Measurements from ENCODE around the gene NPSR1. TPM values are rescaled to one million over a fixed set of nuclear protein-coding genes. Genes with fewer than 3 reads are reported as not detected.
"Not testable (repeated sequence)": the region's sequence is repeated elsewhere in the genome, so short reads cannot be mapped to it uniquely, and the experiment has no call there.

NPSR1 gene, protein sequence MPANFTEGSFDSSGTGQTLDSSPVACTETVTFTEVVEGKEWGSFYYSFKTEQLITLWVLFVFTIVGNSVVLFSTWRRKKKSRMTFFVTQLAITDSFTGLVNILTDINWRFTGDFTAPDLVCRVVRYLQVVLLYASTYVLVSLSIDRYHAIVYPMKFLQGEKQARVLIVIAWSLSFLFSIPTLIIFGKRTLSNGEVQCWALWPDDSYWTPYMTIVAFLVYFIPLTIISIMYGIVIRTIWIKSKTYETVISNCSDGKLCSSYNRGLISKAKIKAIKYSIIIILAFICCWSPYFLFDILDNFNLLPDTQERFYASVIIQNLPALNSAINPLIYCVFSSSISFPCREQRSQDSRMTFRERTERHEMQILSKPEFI
- under 1 TPM in 10 of 12 donors, not detected in 2; 0.21 to 0.99 (median 0.28) TPM for polyA plus RNA-seq (ENCODE audit: insufficient read length in 12 of 12)
- long read RNA-seq, donor 1, result 0 reads
- long read RNA-seq, donor 2, result 0 reads
- long read RNA-seq, donor 3, result 0 reads
- long read RNA-seq, donor 4, result 0 reads
- long read RNA-seq, donor 5, result 0 reads
- long read RNA-seq, donor 6, result 0 reads
- long read RNA-seq, donor 7, result 0 reads
- long read RNA-seq, donor 8, result 0 reads
- long read RNA-seq, donor 9, result 0 reads
- long read RNA-seq, donor 10, result 0 reads
- long read RNA-seq, donor 11, result 0 reads

DNA sequence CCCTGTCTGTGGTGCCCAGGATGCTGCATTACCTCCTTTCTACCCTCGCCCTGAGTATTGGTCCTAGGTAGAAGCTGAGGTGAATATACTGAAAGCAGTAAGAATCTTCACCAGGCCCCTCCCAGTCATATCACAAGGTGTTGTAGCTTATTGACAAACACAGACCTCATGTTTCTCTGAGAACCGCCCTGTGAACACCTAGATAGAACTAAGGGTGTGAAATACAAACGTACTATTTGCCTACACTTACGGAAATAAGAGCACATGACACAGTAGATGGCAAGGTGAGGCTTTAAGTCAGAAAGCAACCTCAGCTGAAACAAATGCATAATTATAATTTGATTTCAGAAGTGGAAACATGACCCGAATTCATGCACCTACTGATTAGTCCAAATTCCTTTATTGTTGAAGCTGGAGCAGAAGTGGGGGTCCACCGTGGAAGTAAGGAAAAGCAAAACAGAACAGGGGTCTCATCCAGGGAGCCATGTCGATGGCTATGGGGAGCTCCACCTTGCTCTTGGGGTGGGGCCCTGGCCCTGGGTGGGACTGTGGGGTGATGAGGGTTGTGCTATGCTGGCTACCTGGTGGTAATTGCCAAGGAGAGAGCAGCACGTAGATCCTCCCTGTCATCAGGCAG, at the start of gene NPSR1:
Gene NPSR1, plus strand, starts transcription at position 587 of the 637 bp plus-strand sequence. CDS start 195 bp downstream, outside the sequence.
- DNase-seq, result no peak

DNA sequence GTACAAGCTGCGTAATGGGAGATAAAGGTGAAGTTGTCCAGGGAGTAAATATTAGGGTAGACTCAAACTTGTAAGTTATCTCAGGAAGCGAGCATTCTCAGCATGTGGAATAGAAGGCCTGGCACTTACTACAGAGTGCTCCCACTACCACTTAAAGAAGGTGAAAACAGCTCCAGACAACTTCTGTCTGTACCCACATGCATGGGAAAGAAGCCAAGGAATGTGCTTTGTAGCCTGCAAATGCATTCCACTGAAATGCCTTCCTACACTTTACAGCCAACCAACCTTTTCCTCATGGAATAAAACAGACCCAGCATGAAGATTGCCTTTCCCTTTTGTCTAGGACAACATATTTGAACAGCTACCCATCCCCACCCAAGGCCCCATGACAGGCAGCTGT, 45.4 kb upstream of the NPSR1 start:
- DNase-seq, result no peak

DNA sequence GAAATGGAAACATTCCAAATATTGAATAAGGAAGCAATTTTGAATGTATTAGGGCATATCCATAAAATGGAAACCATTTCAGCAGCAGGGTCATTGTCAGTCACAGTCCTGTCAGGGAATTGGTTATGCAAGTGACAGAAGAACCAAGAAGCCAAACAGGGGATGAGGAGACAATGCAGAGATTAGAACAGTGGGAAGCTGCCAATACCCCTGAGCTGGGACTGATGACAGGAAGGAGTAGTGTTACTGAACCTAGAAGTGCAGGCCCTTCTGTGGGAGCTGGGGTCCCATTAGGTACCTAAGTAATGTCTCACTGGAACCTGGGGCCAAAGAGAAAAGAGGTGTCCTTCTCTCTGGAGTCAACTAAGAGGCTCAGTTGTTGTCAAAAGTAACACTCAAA, 37.6 kb upstream of the NPSR1 start:
- DNase-seq, result no peak

DNA sequence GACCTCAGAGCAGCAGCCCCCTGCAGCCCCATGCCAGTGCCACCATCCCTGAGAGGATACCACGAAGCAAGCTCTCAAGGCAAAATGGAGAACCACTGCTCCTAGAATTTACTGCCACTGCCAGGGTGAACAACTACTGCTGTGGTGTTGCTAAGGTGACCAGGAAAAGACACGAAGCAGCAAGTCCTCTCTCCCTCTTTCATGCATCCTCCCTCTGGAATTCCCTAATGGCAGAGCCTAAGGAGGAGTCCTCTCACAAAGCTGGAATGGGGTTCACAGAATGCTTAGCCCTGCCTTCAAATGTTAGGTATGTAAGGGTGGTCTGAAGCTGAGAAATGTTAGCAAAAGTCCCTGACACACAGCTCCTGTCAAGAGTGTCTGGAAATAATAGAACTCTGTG, 35.8 kb upstream of the NPSR1 start:
- no peak for DNase-seq

DNA sequence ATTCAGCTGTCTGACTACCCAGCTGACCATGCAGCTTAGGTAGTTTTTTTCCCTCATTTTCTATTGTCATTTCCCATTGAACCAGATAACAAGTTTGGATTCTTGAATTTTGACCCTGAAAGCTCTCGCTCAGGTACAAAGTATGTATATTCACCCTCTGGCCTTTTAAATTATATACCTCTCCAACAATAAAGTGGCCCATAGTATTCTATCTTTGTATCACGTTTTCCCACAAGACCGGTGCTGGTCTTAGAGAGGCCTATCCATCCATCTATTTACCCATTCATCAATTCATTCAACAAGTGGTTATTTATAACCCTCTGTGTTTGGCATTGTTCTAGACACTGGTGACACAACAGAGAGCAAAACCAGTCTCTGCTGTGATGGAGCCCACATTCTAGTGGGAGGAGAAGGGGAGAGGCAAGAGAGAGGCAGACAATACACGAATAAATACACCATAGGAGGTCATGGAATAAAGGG, 35.2 kb upstream of the NPSR1 start:
- no peak for DNase-seq

DNA sequence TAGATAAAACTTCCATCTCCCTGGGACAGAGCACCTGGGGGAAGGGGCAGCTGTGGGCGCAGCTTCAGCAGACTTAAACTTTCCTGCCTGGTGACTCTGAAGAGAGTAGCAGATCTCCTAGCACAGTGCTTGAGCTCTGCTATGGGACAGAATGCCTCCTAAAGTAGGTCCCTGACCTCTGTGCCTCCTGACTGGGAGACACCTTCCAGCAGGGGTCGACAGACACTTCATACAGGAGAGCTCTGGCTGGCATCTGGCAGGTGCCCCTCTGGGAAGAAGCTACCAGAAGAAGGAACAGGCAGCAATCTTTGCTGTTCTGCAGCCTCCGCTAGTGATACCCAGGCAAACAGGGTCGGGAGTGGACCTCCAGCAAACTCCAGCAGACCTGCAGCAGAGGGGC, 29.4 kb upstream of the NPSR1 start:
- not testable (repeated sequence) for DNase-seq

DNA sequence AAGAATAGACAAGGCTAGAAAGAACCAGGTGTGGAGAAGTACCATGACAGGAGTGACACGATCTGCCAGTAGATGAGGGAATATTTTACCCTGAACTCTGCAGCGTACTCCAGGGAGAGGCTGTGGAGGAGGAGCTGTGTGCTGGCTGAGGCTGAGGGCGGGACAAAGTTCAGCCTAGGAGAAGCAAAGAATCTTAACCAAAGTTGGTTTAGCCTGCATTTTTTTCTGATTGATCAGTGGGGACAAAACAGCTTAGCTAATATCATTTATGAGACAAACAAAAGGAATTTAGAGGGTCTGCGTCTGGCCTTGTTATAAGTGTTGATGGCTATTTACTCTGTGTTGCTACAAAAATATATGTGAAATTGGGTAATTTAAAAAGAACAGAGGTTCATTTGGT, 5.2 kb upstream of the NPSR1 start:
- DNase-seq, result no peak

DNA sequence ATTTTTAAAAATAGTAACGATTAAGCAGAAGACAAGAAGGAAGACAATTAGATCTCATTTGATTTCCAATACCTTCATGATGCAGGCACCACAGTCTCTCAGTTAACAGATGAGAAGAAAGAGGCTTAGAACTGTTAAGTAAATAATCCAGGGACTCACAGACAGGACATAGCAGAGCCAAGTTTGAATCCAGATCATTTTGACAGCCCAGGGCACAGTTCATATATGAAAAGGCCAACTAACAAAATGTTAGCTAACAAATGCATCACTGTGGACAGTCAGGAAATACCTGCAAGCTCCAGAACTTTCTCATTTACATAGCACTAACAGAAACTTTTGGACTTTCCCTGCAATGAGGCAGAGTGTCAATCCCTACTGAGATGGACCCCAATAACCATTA, 4.2 kb upstream of the NPSR1 start:
- no peak for DNase-seq

DNA sequence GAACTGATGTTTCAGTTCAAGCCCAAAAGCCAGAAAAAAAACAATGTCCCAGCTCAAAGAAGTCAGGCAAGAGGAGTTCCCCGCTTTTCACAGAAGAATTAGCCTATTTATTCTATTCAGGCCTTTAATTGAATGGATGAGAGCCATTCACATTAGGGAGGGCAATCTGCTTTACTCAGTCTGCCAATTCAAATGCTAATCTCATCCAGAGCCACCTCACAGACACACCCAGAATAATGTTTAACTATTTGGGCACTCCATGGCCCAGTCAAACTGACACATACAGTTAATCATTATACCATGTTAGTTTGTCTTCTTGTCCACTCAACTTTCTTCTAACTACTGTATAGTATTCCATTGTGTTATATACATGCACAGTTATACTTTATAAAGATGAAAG, 2.6 kb upstream of the NPSR1 start:
- DNase-seq, result no peak

DNA sequence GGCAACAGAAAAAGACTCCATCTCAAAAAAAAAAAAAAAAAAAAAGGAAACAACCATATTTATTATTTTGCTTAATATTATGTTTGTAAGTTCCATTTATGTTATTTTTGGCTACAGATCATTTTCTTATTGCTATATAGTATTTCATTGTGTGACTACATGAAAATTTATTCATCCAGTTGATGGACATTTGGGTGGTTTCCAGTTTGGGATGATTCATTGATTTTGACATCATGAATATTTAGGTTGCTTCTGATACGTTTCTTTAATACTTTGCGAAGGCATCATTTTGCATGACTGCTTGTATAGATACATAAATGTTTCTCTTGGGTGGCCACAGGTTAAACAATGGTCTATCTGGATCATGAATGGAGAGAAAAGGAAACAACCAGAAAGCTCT, 2.0 kb upstream of the NPSR1 start:
- DNase-seq, result no peak

DNA sequence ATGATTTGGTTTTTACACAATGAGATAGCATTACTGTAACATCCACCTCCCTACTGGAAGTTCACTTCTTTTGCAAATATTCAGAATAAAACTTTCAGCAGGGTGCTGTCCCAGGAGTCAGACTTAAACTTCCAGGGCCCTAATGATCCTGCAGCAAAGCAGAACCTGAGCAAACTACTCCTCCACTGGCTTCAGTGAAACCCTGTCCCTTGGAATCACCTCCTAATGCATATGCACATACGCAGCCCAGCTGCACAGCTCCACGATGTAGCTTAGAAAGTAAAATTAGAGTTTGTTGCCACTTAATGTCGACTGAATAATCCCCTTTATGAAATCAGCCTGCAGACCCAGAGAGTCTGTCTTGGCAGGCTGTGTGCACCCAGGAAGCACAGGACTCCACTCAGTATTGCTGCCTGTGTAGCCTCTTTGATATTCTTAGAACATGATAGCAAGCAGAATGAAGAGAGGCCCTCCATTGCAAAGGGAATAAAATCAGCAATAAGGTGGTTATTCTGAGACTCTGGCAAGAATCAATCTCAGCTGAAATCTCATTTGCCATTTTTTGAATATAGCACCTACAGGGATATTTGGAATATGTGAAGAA, 1.6 kb downstream of the NPSR1 start:
- DNase-seq, result no peak

DNA sequence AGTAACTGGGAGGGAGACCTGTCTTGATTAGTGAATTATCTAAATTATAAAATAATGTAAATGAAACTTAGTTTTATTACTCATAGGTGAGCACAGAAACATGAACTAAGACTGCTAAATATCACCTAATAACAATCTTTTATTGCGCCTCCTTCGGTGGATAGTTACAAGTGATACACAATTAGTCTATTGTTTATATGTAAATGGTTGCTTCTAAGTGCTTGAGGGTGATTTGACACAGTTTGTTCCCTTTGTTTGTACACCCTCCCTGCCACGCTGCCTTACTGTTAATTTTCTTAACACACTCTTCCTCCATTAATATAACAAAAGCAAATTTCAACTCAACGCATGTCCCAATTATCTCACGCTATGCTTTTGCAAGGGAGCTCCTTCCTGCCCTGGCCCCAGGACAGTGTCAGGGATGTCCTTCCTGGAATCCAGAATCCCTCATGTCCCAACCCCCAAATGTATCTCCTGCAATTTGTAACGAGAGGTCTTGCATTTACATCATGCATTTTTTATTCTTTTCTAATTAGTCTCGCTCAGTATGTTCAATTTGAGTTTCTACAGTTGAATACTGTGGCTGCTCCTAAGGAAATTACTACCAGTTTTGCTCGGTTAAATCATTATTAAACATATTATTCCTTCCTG, 4.2 kb downstream of the NPSR1 start:
- DNase-seq, result no peak

DNA sequence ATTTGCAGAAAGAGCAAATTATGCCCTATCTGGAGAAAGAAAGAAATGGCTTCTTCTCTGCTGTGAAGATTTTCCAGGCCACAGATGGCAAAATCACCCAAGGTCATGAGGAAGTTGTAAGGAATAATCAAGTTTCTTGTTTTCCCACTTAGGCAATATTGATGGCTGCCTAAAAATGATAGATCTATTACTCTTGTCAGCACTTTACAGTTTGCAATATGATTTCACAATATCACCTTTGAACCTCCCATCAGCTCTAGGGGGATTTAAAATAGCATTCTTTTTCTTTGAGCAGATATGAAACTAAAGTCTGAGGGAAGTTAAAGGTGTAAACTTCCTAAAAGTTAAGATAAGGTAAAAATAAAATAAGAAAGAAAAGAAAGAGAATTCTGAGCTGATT, 6.7 kb downstream of the NPSR1 start:
- no peak for DNase-seq

DNA sequence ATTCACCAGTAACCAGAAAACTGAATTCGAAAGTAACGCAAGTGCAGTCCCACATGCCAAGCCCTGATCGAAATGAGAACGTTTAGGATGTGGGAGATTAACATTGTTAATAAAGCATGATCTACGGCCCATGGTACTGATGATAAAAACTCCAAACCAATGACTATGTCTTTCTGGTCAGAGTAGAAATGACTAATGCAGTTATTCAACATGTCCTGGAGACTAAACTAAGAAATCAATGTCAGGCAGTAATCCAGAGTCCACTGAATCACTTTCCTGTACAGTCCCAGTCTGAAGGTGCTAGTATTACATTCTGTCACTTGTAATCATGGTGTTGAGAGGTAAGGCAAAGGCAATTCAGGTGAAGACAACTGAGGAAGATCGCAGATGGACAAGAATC, 14.4 kb downstream of the NPSR1 start:
- no peak for DNase-seq

DNA sequence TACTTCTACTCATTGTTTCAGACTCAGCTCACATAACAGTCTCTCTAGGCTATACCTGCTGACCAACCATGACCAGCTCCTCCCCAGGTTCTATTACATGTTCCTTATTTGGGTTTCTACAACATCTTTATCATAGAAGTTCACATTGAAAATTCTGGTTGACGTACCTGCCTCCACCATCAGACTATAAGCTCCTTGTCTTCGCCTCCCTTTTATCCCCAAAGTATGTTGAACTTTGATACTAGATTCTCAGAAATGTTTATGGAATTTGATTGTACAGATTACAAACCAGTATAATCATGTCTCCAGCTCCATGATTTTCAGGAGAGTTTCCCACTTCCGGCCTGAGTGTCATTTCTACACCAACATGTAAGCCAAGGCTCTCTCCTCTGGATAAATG, 15.0 kb downstream of the NPSR1 start:
- no peak for DNase-seq

DNA sequence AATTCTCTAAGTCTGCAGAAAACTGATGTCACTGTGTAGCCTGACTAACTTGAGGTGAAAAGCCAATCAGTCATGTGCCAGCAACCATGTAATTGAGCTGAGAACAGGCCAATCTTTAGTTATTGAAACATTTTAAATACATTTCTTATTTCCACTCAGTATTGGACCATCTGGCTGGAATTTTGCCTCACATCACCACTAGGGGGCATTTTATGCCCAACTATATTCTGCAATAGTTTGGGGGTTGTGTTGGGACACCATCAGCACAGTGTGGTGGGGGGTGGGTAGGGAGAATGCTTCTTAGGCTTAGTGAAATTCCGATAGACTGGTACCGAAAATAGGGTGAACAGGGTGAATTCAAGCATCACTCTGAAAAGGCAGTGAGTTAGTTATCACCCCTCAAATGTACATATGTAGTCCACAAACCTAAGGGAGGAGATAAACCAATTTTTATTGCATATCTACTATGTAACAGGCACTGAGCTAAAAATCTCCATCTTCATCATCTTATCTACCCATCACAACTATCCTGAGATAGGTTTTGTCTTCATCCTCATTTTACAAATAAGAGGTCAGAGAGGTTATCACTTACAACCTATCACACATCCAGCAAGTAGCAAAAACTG, 17.8 kb downstream of the NPSR1 start:
- DNase-seq, result no peak

DNA sequence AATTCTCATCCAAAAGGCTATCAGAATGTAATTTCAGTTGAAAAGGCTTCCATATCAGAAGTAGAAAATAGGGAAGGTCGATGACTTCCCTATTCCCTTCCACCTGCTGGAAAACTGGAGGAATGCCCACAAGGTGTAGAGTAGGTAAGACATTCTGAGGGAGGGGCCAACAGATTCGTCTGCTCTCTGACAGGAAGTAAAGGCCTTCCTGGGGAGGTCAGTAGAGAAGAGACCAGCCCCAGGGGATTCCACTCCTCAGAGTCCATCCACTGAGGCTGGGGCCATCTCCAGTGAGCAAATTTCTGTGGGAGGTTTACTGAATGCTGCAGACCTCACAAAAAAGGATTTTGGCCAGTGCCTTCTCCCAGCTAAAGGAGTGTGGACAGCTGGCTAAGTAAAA, 19.5 kb downstream of the NPSR1 start:
- DNase-seq, result no peak

DNA sequence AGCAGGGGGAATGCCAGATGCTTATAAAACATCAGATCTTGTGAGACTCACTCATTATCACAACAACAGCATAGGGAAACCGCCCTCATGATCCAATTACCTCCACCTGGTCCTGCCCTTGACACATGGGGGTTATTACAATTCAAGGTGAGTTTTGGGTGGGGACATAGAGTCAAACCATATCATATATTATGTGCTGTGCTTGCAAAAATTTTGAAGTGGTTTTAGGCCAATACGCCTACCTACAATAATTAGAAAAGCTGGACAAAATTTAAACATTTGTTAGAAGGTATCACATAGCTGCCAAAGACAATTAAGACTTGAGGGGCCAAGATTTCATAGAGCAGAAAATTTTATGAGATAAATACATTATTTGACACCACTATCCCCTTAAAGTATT, 29.5 kb downstream of the NPSR1 start:
- DNase-seq, result no peak

DNA sequence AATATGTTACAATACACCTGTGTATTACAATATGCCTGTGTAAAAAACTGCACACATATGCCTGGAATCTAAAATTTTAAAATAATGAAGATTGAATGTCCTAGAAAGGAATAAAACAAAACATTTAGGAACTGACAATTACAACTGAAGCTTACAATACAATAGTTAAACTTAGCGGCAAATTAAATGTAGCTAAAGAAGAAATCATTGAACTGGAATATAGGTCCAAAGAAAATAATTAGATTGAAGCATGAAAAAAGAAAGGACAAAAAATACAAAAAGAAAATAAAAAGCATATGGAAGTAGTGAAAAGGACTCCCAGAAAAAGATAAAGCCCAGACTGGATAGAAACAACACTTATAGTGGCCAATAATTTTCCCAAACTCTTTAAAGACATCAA, 38.4 kb downstream of the NPSR1 start:
- DNase-seq, result no peak

DNA sequence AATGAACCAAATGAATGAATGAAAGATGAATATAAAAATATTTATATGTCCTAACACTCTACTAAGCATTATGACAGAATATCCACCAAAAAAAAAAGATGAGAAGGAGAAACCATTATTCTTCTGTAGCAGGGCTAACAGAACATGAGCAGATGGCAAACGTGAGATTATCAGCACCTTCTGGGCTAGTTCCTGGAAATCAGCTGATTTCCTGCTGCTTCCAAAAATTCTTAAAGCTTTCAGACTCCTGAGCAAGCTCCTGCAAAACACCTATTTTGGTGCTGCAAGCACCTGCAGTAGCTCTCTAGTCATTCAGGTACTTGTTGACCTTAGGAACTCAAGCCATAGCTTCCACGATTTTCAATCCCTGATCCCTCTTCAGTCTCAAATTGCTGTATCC, 51.8 kb downstream of the NPSR1 start:
- no peak for DNase-seq

DNA sequence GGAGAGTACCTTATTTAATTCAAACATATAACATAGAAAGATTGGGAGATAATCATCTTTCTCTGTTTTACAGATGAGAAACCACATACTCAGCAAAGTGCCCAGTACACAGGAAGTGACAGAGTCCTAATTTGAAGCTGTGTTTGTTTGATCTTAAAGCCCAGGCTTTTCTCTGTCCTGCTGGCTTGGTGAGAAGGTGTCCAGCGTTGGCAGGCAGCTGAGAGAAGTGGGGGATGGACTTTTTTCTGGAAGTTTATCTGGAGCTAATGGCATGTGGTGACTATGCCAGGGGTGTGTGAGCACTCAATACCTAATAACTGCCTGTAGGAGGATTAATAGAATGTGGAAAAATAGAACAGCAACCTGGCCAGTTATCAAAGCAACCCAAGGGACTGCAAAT, 60.8 kb downstream of the NPSR1 start:
- no peak for DNase-seq

DNA sequence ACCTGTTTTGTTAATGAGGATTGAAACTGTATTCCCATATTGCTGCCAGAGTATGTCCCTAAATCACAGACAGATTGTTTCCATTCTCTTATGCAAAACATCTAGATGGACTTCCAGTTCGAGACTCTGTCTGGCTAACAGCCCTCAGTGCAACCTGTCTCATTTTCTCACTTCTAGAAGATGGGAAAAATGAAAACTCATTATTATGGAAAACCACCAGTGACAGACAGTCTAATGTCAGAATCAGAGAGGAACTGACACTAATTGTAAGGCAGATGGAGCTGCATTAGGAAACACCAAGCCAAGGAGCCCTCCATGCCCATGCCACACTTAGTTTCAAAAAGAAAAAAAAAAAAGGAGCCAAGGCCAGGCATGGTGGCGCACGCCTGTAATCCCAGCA, 61.6 kb downstream of the NPSR1 start:
- no peak for DNase-seq

All from muscle of arm (tissue), 14 donors.